Stimulated activated CD8-positive, alpha-beta memory T cell treated with anti-CD3 and anti-CD28 coated beads, Interleukin-15, amount 100 ng/mL, for 1 hour (primary cell): ENCODE measurements around the gene RRN3.
"Not testable (repeated sequence)": the region's sequence is repeated elsewhere in the genome, so short reads cannot be mapped to it uniquely, and the experiment has no call there.

ENCODE experiments used
- DNase-seq: peaks from one replicate; pipeline ENCODE4 v3.0.0-alpha.2; 2020; ENCODE audit warnings: low read depth

Gene RRN3

GRCh38 chr16:15052747-15053476 lies 41.2 kb downstream of the RRN3 start:
- DNase-seq, result no peak

GRCh38 chr16:15051387-15051951 lies 42.6 kb downstream of the RRN3 start:
- DNase-seq, result no peak

- DNase-seq, result not testable (repeated sequence)
These were observed 43.6 kb downstream of the RRN3 start for GRCh38 chr16:15050440-15050839.

GRCh38 chr16:15049581-15050180 lies 44.4 kb downstream of the RRN3 start:
- no peak for DNase-seq

GRCh38 chr16:15046692-15047376 lies 47.2 kb downstream of the RRN3 start:
- DNase-seq, result no peak

- DNase-seq, result not testable (repeated sequence)
These were observed 48.8 kb downstream of the RRN3 start for GRCh38 chr16:15045270-15045669.

- no peak for DNase-seq
These were observed 49.8 kb downstream of the RRN3 start for GRCh38 chr16:15044286-15044685.

GRCh38 chr16:15043344-15043743 lies 50.7 kb downstream of the RRN3 start:
- no peak for DNase-seq

GRCh38 chr16:15041271-15042004 lies 52.6 kb downstream of the RRN3 start:
- DNase-seq, result no peak

GRCh38 chr16:15038689-15039088 lies 55.4 kb downstream of the RRN3 start:
- no peak for DNase-seq

GRCh38 chr16:15037745-15038144 lies 56.3 kb downstream of the RRN3 start:
- no peak for DNase-seq

- DNase-seq, result no peak
These were observed 57.1 kb downstream of the RRN3 start for GRCh38 chr16:15037003-15037402.

- DNase-seq, result no peak
These were observed 58.8 kb downstream of the RRN3 start for GRCh38 chr16:15035163-15035729.

- no peak for DNase-seq
These were observed 59.6 kb downstream of the RRN3 start for GRCh38 chr16:15034266-15035162.

- DNase-seq, result no peak
These were observed 60.8 kb downstream of the RRN3 start for GRCh38 chr16:15033309-15033707.

GRCh38 chr16:15032547-15033308 lies 61.3 kb downstream of the RRN3 start:
- DNase-seq, result no peak

- DNase-seq, result no peak
These were observed 62.5 kb downstream of the RRN3 start for GRCh38 chr16:15031586-15031985.

GRCh38 chr16:15031179-15031578 lies 62.9 kb downstream of the RRN3 start:
- no peak for DNase-seq

GRCh38 chr16:15029749-15030148 lies 64.3 kb downstream of the RRN3 start:
- DNase-seq, result not testable (repeated sequence)
